ENCODE measurements around the gene PRPF38A.

PRPF38A gene

GRCh38 chr1:52444463-52444862 is 40.1 kb downstream of the PRPF38A start:
- Histone ChIP-seq H3F3A (ENCODE audit: control insufficient read depth, insufficient read depth) (no peaks in the 10 kb centered on the region), H3K4me2 (ENCODE audit: low read length) (no peak overlapping the region), H3K4me3 (ENCODE audit: low read length) (no peak overlapping the region), H3K27me3 (ENCODE audit: control insufficient read depth, low read length) (no peaks in the 10 kb centered on the region), H3K4me1 (ENCODE audit: control insufficient read depth, low read length) (no peaks in the 10 kb centered on the region), H3K9me3 (ENCODE audit: control insufficient read depth, insufficient read depth, low read length) (no peaks in the 10 kb centered on the region), H3K9me2 (replicated peaks; ENCODE audit: control insufficient read depth, low read length) (no peaks in the 10 kb centered on the region), H4K20me1 (ENCODE audit: control insufficient read depth, insufficient read depth, low read depth, low read length) (no peaks in the 10 kb centered on the region), H3K36me3 (ENCODE audit: control insufficient read depth, low read length) (peaks cover 43% of the 10 kb centered on the region), H3K79me2 (ENCODE audit: control insufficient read depth, low read length) (no peaks in the 10 kb centered on the region), H3K27ac (ENCODE audit: low read depth, low read length) (no peak overlapping the region)
- TF ChIP-seq CTCF (IDR thresholded peaks at IDR 0.05; ENCODE audit: low read depth, low read length, poor library complexity, severe bottlenecking) (no peak), EZH2phosphoT487 (IDR thresholded peaks at IDR 0.05; ENCODE audit: borderline replicate concordance, low read length) (no peak)

GRCh38 chr1:52454127-52454526 is 49.7 kb downstream of the PRPF38A start:
- H3K9me3 ChIP-seq (ENCODE audit: control insufficient read depth, insufficient read depth, low read length): no peaks in the 10 kb centered on the region
- no peaks in the 10 kb centered on the region for H4K20me1 ChIP-seq (ENCODE audit: control insufficient read depth, insufficient read depth, low read depth, low read length)
- H3K36me3 ChIP-seq (ENCODE audit: control insufficient read depth, low read length): peaks cover 28% of the 10 kb centered on the region; the same call in 1 of the 2 replicates
- H3K4me3 ChIP-seq (ENCODE audit: low read length): no peak overlapping the region
- no peak overlapping the region for H3K27ac ChIP-seq (ENCODE audit: low read depth, low read length)
- H3K79me2 ChIP-seq (ENCODE audit: control insufficient read depth, low read length): no peaks in the 10 kb centered on the region
- TF ChIP-seq CTCF (IDR thresholded peaks at IDR 0.05; ENCODE audit: low read depth, low read length, poor library complexity, severe bottlenecking): no peak
- no peak for TF ChIP-seq EZH2phosphoT487 (IDR thresholded peaks at IDR 0.05; ENCODE audit: borderline replicate concordance, low read length)
- H3K9me2 ChIP-seq (replicated peaks; ENCODE audit: control insufficient read depth, low read length): no peaks in the 10 kb centered on the region
- H3K27me3 ChIP-seq (ENCODE audit: control insufficient read depth, low read length): no peaks in the 10 kb centered on the region
- no peak overlapping the region for H3K4me2 ChIP-seq (ENCODE audit: low read length)
- H3F3A ChIP-seq (ENCODE audit: control insufficient read depth, insufficient read depth): no peaks in the 10 kb centered on the region
- H3K4me1 ChIP-seq (ENCODE audit: control insufficient read depth, low read length): no peaks in the 10 kb centered on the region

- H3K36me3 ChIP-seq (ENCODE audit: control insufficient read depth, low read length): peaks cover 28% of the 10 kb centered on the region; the same call in 1 of the 2 replicates
- H3K79me2 ChIP-seq (ENCODE audit: control insufficient read depth, low read length): no peaks in the 10 kb centered on the region
- H3K27me3 ChIP-seq (ENCODE audit: control insufficient read depth, low read length): no peaks in the 10 kb centered on the region
- no peaks in the 10 kb centered on the region for H3F3A ChIP-seq (ENCODE audit: control insufficient read depth, insufficient read depth)
- no peaks in the 10 kb centered on the region for H3K9me2 ChIP-seq (replicated peaks; ENCODE audit: control insufficient read depth, low read length)
- no peaks in the 10 kb centered on the region for H3K4me1 ChIP-seq (ENCODE audit: control insufficient read depth, low read length)
- no peak overlapping the region for H3K4me3 ChIP-seq (ENCODE audit: low read length)
- H3K9me3 ChIP-seq (ENCODE audit: control insufficient read depth, insufficient read depth, low read length): no peaks in the 10 kb centered on the region
- no peak overlapping the region for H3K4me2 ChIP-seq (ENCODE audit: low read length)
- no peak for TF ChIP-seq CTCF (IDR thresholded peaks at IDR 0.05; ENCODE audit: low read depth, low read length, poor library complexity, severe bottlenecking)
- no peak for TF ChIP-seq EZH2phosphoT487 (IDR thresholded peaks at IDR 0.05; ENCODE audit: borderline replicate concordance, low read length)
- no peak overlapping the region for H3K27ac ChIP-seq (ENCODE audit: low read depth, low read length)
- no peaks in the 10 kb centered on the region for H4K20me1 ChIP-seq (ENCODE audit: control insufficient read depth, insufficient read depth, low read depth, low read length)
Observed at GRCh38 chr1:52454779-52455178, 50.4 kb downstream of the PRPF38A start.

- H3K27me3 ChIP-seq (ENCODE audit: control insufficient read depth, low read length): no peaks in the 10 kb centered on the region
- H3K4me1 ChIP-seq (ENCODE audit: control insufficient read depth, low read length): no peaks in the 10 kb centered on the region
- no peak for TF ChIP-seq EZH2phosphoT487 (IDR thresholded peaks at IDR 0.05; ENCODE audit: borderline replicate concordance, low read length)
- H3K4me3 ChIP-seq (ENCODE audit: low read length): no peak overlapping the region
- no peak overlapping the region for H3K4me2 ChIP-seq (ENCODE audit: low read length)
- H3K27ac ChIP-seq (ENCODE audit: low read depth, low read length): no peak overlapping the region
- no peaks in the 10 kb centered on the region for H3F3A ChIP-seq (ENCODE audit: control insufficient read depth, insufficient read depth)
- H3K9me2 ChIP-seq (replicated peaks; ENCODE audit: control insufficient read depth, low read length): no peaks in the 10 kb centered on the region
- no peaks in the 10 kb centered on the region for H4K20me1 ChIP-seq (ENCODE audit: control insufficient read depth, insufficient read depth, low read depth, low read length)
- no peaks in the 10 kb centered on the region for H3K9me3 ChIP-seq (ENCODE audit: control insufficient read depth, insufficient read depth, low read length)
- no peaks in the 10 kb centered on the region for H3K79me2 ChIP-seq (ENCODE audit: control insufficient read depth, low read length)
- H3K36me3 ChIP-seq (ENCODE audit: control insufficient read depth, low read length): peaks cover 31% of the 10 kb centered on the region
Observed at GRCh38 chr1:52455686-52456085, 51.3 kb downstream of the PRPF38A start.
